Smooth muscle cell of the umbilical artery (primary cell): ENCODE data around the gene ATAD2B. TPM values are rescaled to one million over a fixed set of nuclear protein-coding genes. Genes with fewer than 3 reads are reported as not detected.

Source experiments
- total RNA-seq: library from RNA; depleted of rRNA; stranded (reverse); fragments of >200 nt; gene quantifications from 2 replicates; pipeline ENCODE4 v1.2.3, GENCODE V29; 2014

The ATAD2B gene
- total RNA-seq = 13.1 and 13.4 TPM in 2 replicates

DNA sequence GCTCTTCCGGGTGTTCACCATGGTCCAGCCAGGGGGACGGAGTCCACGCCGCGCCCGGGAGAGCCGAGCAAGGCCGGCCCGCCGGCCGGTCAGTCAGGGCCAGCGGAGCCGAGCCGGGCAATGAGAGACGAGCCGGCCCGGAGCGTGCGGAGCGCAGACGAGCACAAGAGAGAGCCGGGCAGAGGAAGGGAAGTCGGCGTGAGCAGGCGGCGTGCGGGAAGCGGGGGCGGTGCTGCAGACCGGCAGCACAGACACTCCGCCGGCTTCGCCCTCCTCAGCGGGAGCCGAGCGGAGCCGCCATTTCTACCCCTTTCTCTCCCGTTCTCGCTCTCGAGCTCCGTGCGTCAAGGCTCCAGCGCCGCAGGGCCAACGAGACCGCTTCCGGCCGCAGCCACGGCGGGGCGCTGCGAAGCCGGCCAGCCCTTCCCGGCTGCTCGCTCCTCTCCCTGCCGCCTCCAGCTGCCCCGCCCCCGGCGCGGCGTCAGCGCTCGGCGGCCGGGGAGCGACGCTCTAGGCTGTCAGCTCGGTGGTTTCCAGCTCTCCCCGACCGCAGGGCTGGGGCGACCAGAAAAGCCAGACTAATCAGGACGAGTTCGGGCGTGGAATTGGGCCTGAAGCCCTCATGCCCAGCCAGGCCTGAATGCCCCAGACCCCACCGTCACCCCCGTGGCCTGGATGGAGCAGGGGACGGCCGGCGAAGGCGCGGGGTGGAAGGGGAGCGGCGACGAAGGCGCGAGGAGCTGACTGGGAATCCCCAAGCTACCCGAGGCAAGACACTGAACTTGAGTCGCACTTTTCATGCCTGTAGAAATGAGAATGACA is at the start of gene ATAD2B:
Gene ATAD2B (minus strand): TSS at position 374 of the 822 bp plus-strand sequence. CDS start 353 bp downstream, at position 21.

DNA sequence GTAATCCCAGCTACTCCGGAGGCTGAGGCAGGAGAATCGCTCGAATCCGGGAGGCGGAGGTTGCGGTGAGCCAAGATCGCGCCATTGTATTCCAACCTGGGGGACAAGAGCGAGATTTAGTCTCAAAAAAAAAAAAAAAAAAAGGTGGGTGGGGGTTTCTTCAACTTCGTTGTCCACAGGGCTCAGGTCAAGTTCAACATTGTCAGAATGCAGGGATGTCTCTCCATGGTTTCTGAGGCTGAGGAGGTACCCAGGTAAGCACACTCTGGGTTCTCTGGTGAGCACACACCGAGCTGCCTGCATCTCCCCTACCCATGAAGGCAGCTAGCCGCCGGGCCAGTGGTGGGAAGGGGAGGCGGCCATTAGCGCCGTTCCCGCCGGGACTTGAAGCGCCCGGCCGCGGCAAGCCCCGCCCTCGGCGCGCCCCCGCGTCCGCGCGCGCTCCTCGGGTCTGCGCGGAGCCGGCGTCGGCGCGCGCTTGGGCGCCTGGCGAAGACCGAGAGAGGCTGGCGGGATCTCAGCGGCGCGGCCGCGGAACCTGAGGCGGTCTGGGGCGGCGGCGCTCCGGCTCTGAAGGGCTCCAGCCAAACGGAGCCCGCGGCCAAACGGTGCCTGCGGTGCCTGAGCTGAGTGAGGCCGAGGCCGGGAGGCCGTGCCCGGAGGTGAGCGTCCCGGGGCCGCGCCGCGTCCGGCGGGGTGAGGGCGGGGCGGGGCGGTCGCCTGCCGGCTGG is 13.2 kb upstream of the ATAD2B start, which contains the start of gene UBXN2A:
Gene UBXN2A (plus strand): TSS at position 477 of the 731 bp plus-strand sequence. CDS start 17,852 bp downstream, outside the sequence.

Other genes with a start within 250 kb of the ATAD2B start
- 11.9 and 12.5 TPM in 2 replicates for gene UBXN2A, start 13.3 kb upstream of the ATAD2B start, total RNA-seq
- gene MFSD2B, start 83.0 kb upstream of the ATAD2B start, total RNA-seq = 0.05 TPM in 1 of 2 replicates, not detected in the other
- 11.0 and 13.5 TPM in 2 replicates for gene WDCP, start 120.3 kb upstream of the ATAD2B start, total RNA-seq
- gene FKBP1B, start 122.6 kb upstream of the ATAD2B start, total RNA-seq = 4.7 and 6.2 TPM in 2 replicates
- gene SF3B6, start 149.2 kb upstream of the ATAD2B start, total RNA-seq = 142 and 144 TPM in 2 replicates
- 28.5 and 30.2 TPM in 2 replicates for gene TP53I3, start 157.7 kb upstream of the ATAD2B start, total RNA-seq
- 0.30 and 0.42 TPM in 2 replicates for gene PFN4, start 196.2 kb upstream of the ATAD2B start, total RNA-seq
- 8.4 and 11.6 TPM in 2 replicates for gene FAM228B, start 196.3 kb upstream of the ATAD2B start, total RNA-seq
- under 0.01 and 0.65 TPM in 2 replicates for gene FAM228A, start 247.9 kb upstream of the ATAD2B start, total RNA-seq